Upper lobe of left lung (tissue), 4 donors: ENCODE data around the gene TMED7.

Experiments used
- EP300 ChIP-seq, 4 donors: sonication (generic); formaldehyde crosslinking; IDR thresholded peaks; one replicate each; pipeline ENCODE4 v1.5.1; 2017; ENCODE audit warnings: antibody characterized with exemption in 4 of 4, control low read depth in 2 of 4
- TF ChIP-seq, protein P1 (sequence below), 6 experiments: fragments of 450-650 bp in 4 of 6; fragments of 200-600 bp in 2 of 6; sonication (generic) in 2 of 6; IDR thresholded peaks; one replicate each; pipeline ENCODE4 v1.5.1; 2016 to 2019; ENCODE audit warnings: antibody characterized with exemption in 6 of 6

DNA sequence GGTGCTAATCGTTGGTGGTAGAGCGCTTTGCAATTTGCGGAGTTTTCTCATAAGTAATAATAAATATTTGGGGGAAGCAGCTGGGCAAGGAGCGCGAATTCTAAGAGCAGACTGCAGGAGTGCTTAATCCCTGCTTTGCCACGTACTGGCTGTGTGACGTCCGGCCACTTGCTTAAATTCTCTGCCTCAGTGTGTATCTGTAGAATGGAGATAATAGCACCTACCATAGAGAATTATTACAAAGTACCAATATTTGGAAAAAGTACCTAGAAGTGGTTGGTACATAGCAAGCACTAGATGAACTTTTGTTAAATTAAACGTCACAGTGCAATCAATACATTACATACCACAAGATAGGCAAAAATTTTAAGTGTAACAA, 598 bp upstream of the TMED7 start:
- no peak for TF ChIP-seq EP300 (IDR thresholded peaks at IDR 0.05)
- TF ChIP-seq, protein P1, sequence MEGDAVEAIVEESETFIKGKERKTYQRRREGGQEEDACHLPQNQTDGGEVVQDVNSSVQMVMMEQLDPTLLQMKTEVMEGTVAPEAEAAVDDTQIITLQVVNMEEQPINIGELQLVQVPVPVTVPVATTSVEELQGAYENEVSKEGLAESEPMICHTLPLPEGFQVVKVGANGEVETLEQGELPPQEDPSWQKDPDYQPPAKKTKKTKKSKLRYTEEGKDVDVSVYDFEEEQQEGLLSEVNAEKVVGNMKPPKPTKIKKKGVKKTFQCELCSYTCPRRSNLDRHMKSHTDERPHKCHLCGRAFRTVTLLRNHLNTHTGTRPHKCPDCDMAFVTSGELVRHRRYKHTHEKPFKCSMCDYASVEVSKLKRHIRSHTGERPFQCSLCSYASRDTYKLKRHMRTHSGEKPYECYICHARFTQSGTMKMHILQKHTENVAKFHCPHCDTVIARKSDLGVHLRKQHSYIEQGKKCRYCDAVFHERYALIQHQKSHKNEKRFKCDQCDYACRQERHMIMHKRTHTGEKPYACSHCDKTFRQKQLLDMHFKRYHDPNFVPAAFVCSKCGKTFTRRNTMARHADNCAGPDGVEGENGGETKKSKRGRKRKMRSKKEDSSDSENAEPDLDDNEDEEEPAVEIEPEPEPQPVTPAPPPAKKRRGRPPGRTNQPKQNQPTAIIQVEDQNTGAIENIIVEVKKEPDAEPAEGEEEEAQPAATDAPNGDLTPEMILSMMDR (IDR thresholded peaks at IDR 0.05): no peak
